ENCODE measurements around the gene TTLL8.

Gene TTLL8

GRCh38 chr22:50016308-50016987 is 41.6 kb downstream of the TTLL8 start:
- DNase-seq, result no peak

GRCh38 chr22:50015451-50016307 is 42.4 kb downstream of the TTLL8 start:
- no peak for DNase-seq

GRCh38 chr22:50014655-50015401 is 43.3 kb downstream of the TTLL8 start:
- no peak for DNase-seq

- DNase-seq, result no peak
Observed at GRCh38 chr22:50014053-50014501, 44.0 kb downstream of the TTLL8 start.

- DNase-seq, result no peak
Observed at GRCh38 chr22:50012211-50013181, 45.6 kb downstream of the TTLL8 start, which contains the start of gene IL17REL. Gene IL17REL (minus strand): TSS chr22:50012765. CDS start chr22:50012646, 119 bp downstream.

GRCh38 chr22:50011447-50012210 is 46.5 kb downstream of the TTLL8 start:
- DNase-seq, result no peak

- DNase-seq, result no peak
Observed at GRCh38 chr22:50010676-50011446, 47.2 kb downstream of the TTLL8 start.

GRCh38 chr22:50009765-50010675 is 48.1 kb downstream of the TTLL8 start:
- no peak for DNase-seq

GRCh38 chr22:50009251-50009650 is 48.8 kb downstream of the TTLL8 start:
- DNase-seq, result no peak

GRCh38 chr22:50008151-50009040 is 49.7 kb downstream of the TTLL8 start:
- no peak for DNase-seq

- DNase-seq, result no peak
Observed at GRCh38 chr22:50007057-50007511, 51.0 kb downstream of the TTLL8 start.

- no peak for DNase-seq
Observed at GRCh38 chr22:50004918-50005317, 53.2 kb downstream of the TTLL8 start.

GRCh38 chr22:50002791-50003190 is 55.3 kb downstream of the TTLL8 start:
- DNase-seq, result no peak

- DNase-seq, result no peak
Observed at GRCh38 chr22:50001388-50002231, 56.5 kb downstream of the TTLL8 start.

GRCh38 chr22:50000587-50001387 is 57.3 kb downstream of the TTLL8 start:
- no peak for DNase-seq

- no peak for DNase-seq
Observed at GRCh38 chr22:49999946-50000586, 58.0 kb downstream of the TTLL8 start.

All from kidney glomerular epithelial cell (primary cell).